Tibial nerve (tissue), 4 donors: ENCODE measurements around the gene CCN5. TPM values are rescaled to one million over a fixed set of nuclear protein-coding genes. Genes with fewer than 3 reads are reported as not detected.
"Not testable (repeated sequence)": the region's sequence is repeated elsewhere in the genome, so short reads cannot be mapped to it uniquely, and the experiment has no call there.

ENCODE experiments used
- DNase-seq, 2 donors: peaks; one replicate each; pipeline ENCODE4 v3.0.0-alpha.2; 2019; ENCODE audit warnings: low spot score in 2 of 2
- H3K27ac ChIP-seq, 4 donors: fragments of 200-600 bp; sonication (generic) in 3 of 4; one replicate each; pipeline ENCODE4 v1.5.1; 2017 to 2019; ENCODE audit warnings: mild to moderate bottlenecking in 1 of 4
- H3K27me3 ChIP-seq, 2 donors: fragments of 200-600 bp; sonication (generic) in 1 of 2; one replicate each; pipeline versions ENCODE4 v1.5.1 to v1.6.0; 2017 to 2019
- H3K36me3 ChIP-seq, 3 donors: fragments of 200-600 bp; sonication (generic); one replicate each; pipeline ENCODE4 v1.5.1; 2018 to 2019
- H3K4me1 ChIP-seq, 4 donors: fragments of 200-600 bp; sonication (generic) in 3 of 4; one replicate each; pipeline ENCODE4 v1.5.1; 2017 to 2019
- H3K4me3 ChIP-seq, 4 donors: fragments of 200-600 bp; sonication (generic) in 3 of 4; one replicate each; pipeline ENCODE4 v1.5.1; 2017 to 2019; ENCODE audit warnings: mild to moderate bottlenecking in 1 of 4, moderate library complexity in 1 of 4
- H3K9me3 ChIP-seq, 4 donors: fragments of 200-600 bp; sonication (generic) in 3 of 4; one replicate each; pipeline ENCODE4 v1.5.1; 2017 to 2019
- CTCF ChIP-seq, 5 experiments: fragments of 200-600 bp in 3 of 5; fragments of 450-650 bp in 2 of 5; sonication (generic) in 3 of 5; IDR thresholded peaks; one replicate each; pipeline ENCODE4 v1.5.1; 2016 to 2019; ENCODE audit warnings: antibody characterized with exemption in 5 of 5, mild to moderate bottlenecking in 3 of 5, moderate library complexity in 2 of 5
- EP300 ChIP-seq, 2 donors: sonication (generic); formaldehyde crosslinking; IDR thresholded peaks; one replicate each; pipeline ENCODE4 v1.6.1; 2017; ENCODE audit warnings: antibody characterized with exemption in 2 of 2, mild to moderate bottlenecking in 1 of 2
- POLR2A ChIP-seq, 2 donors: fragments of 450-650 bp; IDR thresholded peaks; one replicate each; pipeline ENCODE4 v1.6.1; 2017; ENCODE audit warnings: antibody characterized with exemption in 2 of 2, mild to moderate bottlenecking in 2 of 2, moderate library complexity in 2 of 2
- WGBS, 2 donors: methylation state at CpG; one replicate each; pipeline ENCODE4 v1.1.5; 2018; 5-methylcytosine and 5-hydroxymethylcytosine counted together
- total RNA-seq, 4 donors: library from RNA; depleted of rRNA; stranded (reverse); fragments of >200 nt; gene quantifications; one replicate each; pipeline ENCODE4 v1.1.0, GENCODE V29; 2016

CCN5 gene
- total RNA-seq, 4 donors from 2014 or later = 84.0 to 1,826 (median 378) TPM

DNA sequence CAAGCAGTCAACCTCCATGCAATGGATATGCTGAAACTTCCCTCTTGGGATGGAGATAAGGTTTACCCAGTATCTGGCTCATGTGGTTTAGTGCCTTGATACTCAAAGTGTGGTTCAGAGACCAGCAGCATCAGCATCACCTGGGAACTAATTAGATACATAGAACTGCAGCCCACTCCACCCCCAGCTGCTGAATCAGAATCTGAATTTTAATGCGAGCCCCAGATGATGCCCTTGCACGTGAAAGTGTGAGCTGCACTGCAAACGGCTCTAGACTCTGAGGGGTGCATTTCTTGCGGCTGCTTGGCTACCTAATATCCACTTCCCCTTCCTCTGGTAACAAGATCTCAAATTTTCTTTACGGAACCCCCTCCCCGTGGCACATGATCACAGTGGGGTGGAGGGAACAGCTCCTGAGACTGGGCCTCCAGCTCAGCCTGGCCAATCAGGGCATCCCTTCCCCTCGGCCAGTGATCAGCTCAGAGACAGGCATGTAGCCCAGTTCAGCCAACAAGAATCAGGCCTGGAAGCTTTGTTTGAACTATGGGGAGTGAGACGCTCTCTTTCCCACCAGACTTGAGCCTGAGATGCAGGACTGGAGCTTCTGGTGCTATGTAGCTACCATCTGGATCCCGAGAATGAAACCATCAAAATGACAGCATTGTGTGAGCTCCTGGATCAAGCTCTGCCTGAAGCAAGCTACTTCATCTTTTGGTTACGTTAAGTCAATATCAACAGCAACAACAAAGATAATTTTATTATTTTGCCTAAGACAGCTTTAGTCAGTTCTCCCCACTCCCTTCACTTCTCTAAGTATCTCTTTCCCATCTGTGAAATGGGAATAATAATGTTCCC, 43.3 kb downstream of the CCN5 start:
- Histone ChIP-seq H3K27ac (no peak overlapping the region), H3K4me3 (no peak overlapping the region), H3K4me1 (peaks cover 0 to 3% (median 0%) of the 10 kb centered on the region in 4 donors), H3K27me3 (peaks cover 0 to 3% of the 10 kb centered on the region in 2 donors), H3K36me3 (no peaks in the 10 kb centered on the region), H3K9me3 (no peaks in the 10 kb centered on the region)
- no peak for DNase-seq
- TF ChIP-seq CTCF (IDR thresholded peaks at IDR 0.05) = no peak
- TF ChIP-seq POLR2A (IDR thresholded peaks at IDR 0.05) = no peak
- no peak for TF ChIP-seq EP300 (IDR thresholded peaks at IDR 0.05)
- WGBS, 2 donors = 47 to 64% methylated on average over 10 of the region's 10 CpGs

GRCh38 chr20:44759595-44759994, 44.4 kb downstream of the CCN5 start:
- Histone ChIP-seq H3K36me3 (no peaks in the 10 kb centered on the region), H3K4me3 (no peak overlapping the region), H3K4me1 (no peaks in the 10 kb centered on the region), H3K27ac (no peak overlapping the region), H3K27me3 (no peaks in the 10 kb centered on the region), H3K9me3 (no peaks in the 10 kb centered on the region)
- DNase-seq = no peak
- 33 to 52% methylated on average over 1 of the region's 1 CpG for WGBS, 2 donors
- no peak for TF ChIP-seq CTCF (IDR thresholded peaks at IDR 0.05)
- no peak for TF ChIP-seq POLR2A (IDR thresholded peaks at IDR 0.05)
- TF ChIP-seq EP300 (IDR thresholded peaks at IDR 0.05) = no peak

DNA sequence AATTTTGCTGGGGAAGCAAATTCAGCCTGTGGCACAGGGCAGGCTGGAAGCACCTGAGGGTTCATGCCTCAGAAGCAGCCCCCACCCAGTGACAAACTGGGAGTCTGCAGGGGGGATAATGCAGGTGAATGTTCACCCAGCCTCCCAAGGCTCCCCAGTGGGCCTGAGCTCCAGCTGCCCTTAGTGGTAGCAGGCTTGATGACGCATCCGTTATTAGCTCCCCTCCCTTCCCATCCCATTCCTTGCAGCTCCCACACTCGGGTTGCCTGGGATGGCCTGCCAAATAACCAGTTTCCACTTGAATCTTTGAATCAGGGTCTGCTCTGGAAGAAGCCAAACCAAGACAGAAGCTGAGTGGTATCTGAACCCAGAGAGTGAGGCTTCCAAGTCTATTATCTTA, 46.3 kb downstream of the CCN5 start:
- Histone ChIP-seq H3K27me3 (peaks cover 0 to 14% of the 10 kb centered on the region in 2 donors), H3K36me3 (no peaks in the 10 kb centered on the region), H3K4me3 (no peak overlapping the region), H3K27ac (no peak overlapping the region), H3K4me1 (no peaks in the 10 kb centered on the region), H3K9me3 (no peaks in the 10 kb centered on the region)
- 30 to 47% methylated on average over 3 of the region's 3 CpGs for WGBS, 2 donors
- TF ChIP-seq POLR2A (IDR thresholded peaks at IDR 0.05) (no peak), EP300 (IDR thresholded peaks at IDR 0.05) (no peak), CTCF (IDR thresholded peaks at IDR 0.05) (no peak)
- no peak for DNase-seq

DNA sequence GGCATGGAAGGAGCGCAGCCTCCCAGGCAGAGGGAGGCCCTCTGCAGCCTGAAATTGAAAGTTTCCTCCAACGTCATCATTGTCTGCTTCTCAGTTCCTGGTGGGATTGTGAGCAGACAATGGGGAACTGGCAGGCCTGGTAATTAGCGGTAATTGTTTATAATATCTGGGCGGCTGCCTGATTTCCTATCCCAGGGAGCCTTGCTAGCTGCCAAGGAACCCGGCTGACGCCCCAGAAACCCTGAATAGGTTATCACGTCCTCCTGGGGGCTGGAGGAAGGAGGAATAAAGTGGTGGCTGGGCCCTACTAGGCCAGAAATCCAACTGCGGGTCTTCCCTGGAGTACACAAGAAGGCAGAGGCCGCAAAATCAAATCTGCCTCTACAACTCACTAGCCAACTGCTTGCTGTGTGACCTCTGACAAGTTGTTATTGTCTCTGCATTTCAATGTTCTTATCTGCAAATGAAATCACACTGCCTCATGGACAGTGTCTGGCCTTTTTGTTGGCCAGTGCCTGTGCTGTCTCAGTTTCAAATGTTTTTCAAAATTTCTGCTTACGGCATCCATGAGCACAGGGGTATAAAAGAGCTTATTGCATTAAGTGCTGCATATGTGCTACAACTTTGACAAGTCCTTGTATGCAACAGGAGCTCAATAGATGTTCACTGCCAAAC, 47.4 kb downstream of the CCN5 start:
- Histone ChIP-seq H3K4me1 (no peaks in the 10 kb centered on the region), H3K27ac (peak overlapping the region in 1 of 4 donors; percentile 5), H3K36me3 (no peaks in the 10 kb centered on the region), H3K27me3 (peaks cover 0 to 16% of the 10 kb centered on the region in 2 donors), H3K4me3 (no peak overlapping the region), H3K9me3 (no peaks in the 10 kb centered on the region)
- no peak for DNase-seq
- 56 to 60% methylated on average over 10 of the region's 10 CpGs for WGBS, 2 donors
- TF ChIP-seq EP300 (IDR thresholded peaks at IDR 0.05) (no peak), POLR2A (IDR thresholded peaks at IDR 0.05) (no peak), CTCF (IDR thresholded peaks at IDR 0.05) (no peak)

- 81 to 83% methylated on average over 3 of the region's 3 CpGs for WGBS, 2 donors
- not testable (repeated sequence) for H3K36me3 ChIP-seq
Measured at GRCh38 chr20:44763798-44764197, 48.6 kb downstream of the CCN5 start.

More at GRCh38 chr20:44763798-44764197, 48.6 kb downstream of the CCN5 start:
- H3K9me3 ChIP-seq, H3K4me3 ChIP-seq, DNase-seq, H3K27ac ChIP-seq, H3K4me1 ChIP-seq: not testable (repeated sequence)
- peaks cover 0 to 23% of the 10 kb centered on the region in 2 donors for H3K27me3 ChIP-seq
